Muscle layer of duodenum (tissue), 2 donors: ENCODE measurements around the gene NPIPA5.
"Not testable (repeated sequence)": the region's sequence is repeated elsewhere in the genome, so short reads cannot be mapped to it uniquely, and the experiment has no call there.

Source experiments
- H3K27ac ChIP-seq: one replicate; pipeline ENCODE4 v1.7.0; 2013; ENCODE audit warnings: mild to moderate bottlenecking, low read length
- H3K27me3 ChIP-seq: one replicate; pipeline ENCODE4 v1.7.0; 2013; ENCODE audit warnings: low read depth, mild to moderate bottlenecking, control low read depth, low read length
- H3K36me3 ChIP-seq, 2 donors: one replicate each; pipeline ENCODE4 v1.7.0; 2013; ENCODE audit warnings: low read length in 2 of 2, control low read depth in 1 of 2, mild to moderate bottlenecking in 1 of 2; ENCODE audit not compliant: insufficient read depth in 2 of 2, control insufficient read depth in 1 of 2
- H3K4me1 ChIP-seq, 2 donors: one replicate each; pipeline ENCODE4 v1.7.0; 2013; ENCODE audit warnings: low read length in 2 of 2, mild to moderate bottlenecking in 2 of 2, control low read depth in 1 of 2, moderate library complexity in 1 of 2; ENCODE audit not compliant: insufficient read depth in 2 of 2, control insufficient read depth in 1 of 2
- H3K4me3 ChIP-seq, 2 donors: one replicate each; pipeline ENCODE4 v1.7.0; 2013; ENCODE audit warnings: low read length in 2 of 2, low read depth in 1 of 2, mild to moderate bottlenecking in 1 of 2
- H3K9me3 ChIP-seq, 2 donors: one replicate each; pipeline ENCODE4 v1.7.0; 2013; ENCODE audit warnings: low read length in 2 of 2, control low read depth in 1 of 2, mild to moderate bottlenecking in 1 of 2; ENCODE audit not compliant: control insufficient read depth in 1 of 2
- donor health status: healthy.

The NPIPA5 gene

DNA sequence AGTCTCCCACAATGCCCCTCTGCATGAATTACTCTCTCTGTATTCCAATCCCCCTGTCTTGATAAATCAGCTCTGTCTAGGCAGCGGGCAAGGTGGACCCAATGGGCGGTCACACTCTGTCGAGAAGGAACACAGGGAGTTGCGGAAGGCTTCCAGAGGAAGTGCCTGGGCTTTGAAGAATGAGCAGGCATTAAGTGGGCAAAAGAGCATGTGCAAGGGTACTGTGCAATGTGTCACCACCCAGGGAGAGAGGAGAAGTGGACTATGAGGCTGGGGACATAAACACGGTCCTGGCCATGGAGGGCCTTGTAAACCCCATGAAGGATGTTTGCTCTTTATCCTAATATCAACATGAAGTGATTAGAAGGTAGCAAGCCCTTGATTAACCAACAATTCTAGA is 44.1 kb downstream of the NPIPA5 start:
- H3K4me1 ChIP-seq, H3K27ac ChIP-seq, H3K27me3 ChIP-seq, H3K4me3 ChIP-seq, H3K9me3 ChIP-seq, H3K36me3 ChIP-seq: not testable (repeated sequence)

DNA sequence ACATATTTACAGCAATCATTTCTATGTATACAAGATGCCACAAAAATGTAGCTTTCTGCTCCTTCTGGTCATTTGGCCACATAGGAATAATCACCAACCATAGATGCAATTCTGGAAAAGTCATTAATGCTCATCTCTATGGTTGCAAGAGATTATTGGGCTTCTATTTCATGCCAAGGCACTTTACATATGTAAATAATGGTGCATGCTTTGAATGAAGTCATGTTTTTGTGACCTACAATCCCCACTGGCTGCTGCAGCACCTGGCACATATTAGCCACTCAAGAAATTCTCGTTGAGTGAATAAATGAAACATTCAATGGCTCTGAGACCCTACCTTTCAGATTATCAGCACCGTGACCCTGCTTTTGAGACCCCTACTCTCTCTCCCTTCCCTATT is 47.1 kb downstream of the NPIPA5 start:
- H3K27me3 ChIP-seq, H3K4me3 ChIP-seq, H3K4me1 ChIP-seq, H3K36me3 ChIP-seq, H3K9me3 ChIP-seq, H3K27ac ChIP-seq: not testable (repeated sequence)

DNA sequence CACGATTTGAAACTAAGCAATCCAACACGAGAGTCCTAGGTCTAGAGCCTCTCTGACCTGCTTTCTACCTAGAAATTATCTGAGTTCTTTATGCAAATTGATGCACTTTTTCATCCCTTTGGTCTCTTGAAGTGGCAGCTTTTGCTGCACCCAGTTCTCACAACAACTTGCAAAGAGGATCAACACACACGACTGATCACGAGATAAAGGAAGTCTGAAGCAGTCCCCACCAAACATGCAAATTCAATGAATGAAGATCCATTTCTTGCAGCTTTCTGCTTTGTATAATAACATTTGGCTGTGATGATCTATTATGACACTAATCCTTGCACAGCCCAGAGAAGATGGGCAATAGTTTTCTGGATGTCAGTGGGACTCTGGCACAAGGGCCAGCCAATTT is 53.1 kb downstream of the NPIPA5 start:
- H3K27me3 ChIP-seq, H3K4me1 ChIP-seq, H3K27ac ChIP-seq, H3K9me3 ChIP-seq, H3K4me3 ChIP-seq, H3K36me3 ChIP-seq: not testable (repeated sequence)

DNA sequence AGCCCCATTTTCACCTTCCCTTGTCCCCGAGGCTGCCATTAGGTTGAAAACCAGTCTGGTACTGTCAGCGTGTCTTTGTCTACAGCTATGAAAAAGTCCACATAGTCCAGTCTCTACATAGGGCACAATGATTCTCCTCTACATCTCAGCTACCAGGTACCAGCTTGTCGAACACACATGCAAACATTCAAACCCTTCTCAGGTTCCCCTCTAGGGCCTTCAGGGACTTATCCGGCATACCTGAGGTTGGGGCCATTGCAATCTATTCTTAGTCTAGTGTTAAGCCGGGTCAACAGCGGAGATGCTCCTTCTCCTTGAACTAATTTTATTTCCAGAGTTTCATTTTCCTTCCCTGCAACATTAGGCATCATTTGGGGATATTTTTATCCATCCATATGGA is 54.7 kb downstream of the NPIPA5 start:
- H3K4me3 ChIP-seq, H3K9me3 ChIP-seq, H3K27ac ChIP-seq, H3K4me1 ChIP-seq, H3K36me3 ChIP-seq, H3K27me3 ChIP-seq: not testable (repeated sequence)

DNA sequence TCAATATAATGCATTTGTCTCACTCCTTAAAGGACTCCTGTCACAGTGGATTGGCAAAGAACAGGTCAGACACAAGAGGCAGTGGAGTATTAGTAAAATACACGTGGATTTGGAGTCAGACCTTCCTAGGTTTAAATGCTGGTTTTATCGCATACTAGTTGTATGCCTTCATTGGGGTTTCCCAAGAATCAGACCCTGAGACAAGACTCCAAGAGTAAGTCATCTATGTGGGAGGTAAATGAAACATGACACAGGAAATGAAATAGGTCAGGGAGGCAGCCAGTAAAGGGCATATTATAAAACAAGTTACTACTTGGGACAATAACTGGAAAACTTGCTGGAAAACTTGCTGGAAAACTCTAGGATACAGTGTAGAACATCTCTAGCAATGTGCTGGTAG is 56.9 kb downstream of the NPIPA5 start:
- not testable (repeated sequence) for H3K27me3 ChIP-seq, H3K4me3 ChIP-seq, H3K4me1 ChIP-seq, H3K9me3 ChIP-seq, H3K36me3 ChIP-seq, H3K27ac ChIP-seq

DNA sequence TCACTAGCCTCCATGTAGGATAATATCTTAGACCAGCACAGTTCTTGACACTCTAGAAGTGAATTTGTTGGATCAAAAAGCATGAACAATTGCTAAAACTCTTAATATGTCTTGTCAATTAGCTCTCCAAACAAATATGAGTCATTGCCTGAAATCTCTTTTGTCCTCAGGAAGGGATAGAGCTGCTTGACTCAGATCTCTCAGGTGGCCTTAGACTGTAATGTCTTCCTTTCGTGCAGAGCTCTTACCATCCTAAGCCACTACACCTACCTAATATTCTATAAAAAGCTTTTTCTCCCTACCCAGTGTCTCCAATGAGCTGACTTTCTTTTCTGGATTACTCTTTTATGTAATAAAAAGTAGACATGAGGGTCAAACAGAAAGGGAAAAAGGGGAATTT is 63.5 kb downstream of the NPIPA5 start:
- not testable (repeated sequence) for H3K36me3 ChIP-seq, H3K9me3 ChIP-seq, H3K27ac ChIP-seq, H3K4me3 ChIP-seq, H3K4me1 ChIP-seq, H3K27me3 ChIP-seq
